EL (cell line): Measurements from ENCODE around the gene ANKFY1.
"Not testable (repeated sequence)": the region's sequence is repeated elsewhere in the genome, so short reads cannot be mapped to it uniquely, and the experiment has no call there.

Experiments used
- DNase-seq: peaks from one replicate; pipeline ENCODE4 v3.0.0-alpha.2; 2016

The ANKFY1 gene

DNA sequence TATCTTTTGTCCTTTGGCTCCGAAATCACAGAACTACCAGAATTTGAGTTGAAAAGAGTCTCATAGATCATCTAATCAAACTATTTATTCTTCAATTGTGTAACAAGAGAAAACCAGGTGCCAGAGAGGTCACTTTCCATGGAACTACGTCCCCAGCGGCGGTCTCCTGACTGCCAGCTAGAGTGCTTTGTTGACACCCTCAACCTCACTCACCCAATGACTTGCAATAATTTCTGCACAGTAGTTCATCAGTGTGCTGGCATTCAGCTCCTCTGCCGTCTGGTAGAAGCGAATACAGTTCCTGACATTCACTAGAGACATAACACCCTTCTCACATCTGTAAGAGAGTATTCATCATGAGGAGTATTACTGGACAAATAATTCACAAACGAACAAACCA is 54.2 kb downstream of the ANKFY1 start:
- DNase-seq = no peak

DNA sequence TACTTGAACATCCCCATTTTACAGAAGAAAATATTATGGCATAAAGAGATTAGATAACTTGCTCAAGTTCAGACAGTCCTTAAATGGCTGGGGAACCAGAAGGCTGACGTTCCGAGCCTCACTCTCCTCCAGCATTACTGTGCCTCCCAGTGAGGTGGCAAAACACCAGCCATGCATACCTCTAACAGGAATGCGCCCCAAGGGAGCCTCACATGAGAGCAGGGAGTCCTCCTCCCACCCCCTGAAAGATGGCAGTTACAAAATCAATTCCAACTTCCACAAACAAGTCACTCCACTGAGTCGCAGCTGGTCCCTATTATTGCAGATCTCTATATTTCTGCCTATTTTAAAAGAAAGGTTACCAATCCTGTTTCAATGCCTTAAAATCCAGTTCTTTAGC is 55.5 kb downstream of the ANKFY1 start:
- DNase-seq = no peak

DNA sequence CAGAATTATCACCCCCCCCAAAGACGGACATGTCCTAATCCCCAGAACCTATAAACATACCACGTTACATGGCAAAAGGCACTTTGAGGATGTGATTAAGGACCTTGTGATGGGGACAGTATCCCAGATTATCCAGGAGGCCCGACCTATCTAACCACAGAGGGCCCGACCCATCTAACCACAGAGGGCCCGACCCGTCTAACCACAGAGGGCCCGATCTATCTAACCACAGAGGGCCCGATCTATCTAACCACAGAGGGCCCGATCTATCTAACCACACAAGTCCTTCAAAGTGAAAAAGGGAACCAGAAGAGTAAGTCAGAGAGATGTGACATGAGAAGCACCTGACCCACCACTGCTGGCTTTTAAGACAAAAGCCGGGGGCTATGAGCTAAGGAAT is 56.8 kb downstream of the ANKFY1 start:
- peak; percentile 56 for DNase-seq

GRCh38 chr17:4205917-4206316 is 57.9 kb downstream of the ANKFY1 start:
- DNase-seq = no peak

- DNase-seq = peak; percentile 89
Measured at GRCh38 chr17:4204710-4205173, 59.0 kb downstream of the ANKFY1 start.

DNA sequence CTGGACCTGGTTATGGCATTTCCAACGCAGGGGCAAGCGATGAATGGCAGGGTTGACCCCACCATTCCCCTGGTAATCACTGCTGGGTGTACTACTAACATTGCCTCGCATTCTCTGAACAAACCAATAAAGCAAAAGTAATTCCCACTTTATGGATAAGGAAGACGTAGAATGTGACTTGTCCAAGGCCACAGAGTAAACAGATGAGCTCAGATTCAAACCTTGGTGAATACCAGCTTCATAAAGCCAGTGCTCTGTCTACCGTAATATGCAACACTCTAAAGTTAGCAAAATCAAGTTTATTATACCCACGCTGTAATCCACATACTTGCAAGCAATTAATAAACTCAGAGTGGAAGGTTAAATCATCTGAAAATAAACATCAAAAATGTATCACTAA is 59.6 kb downstream of the ANKFY1 start:
- no peak for DNase-seq

GRCh38 chr17:4201226-4201625 is 62.6 kb downstream of the ANKFY1 start:
- DNase-seq = peak; percentile 25

- DNase-seq = peak; percentile 45
Measured at GRCh38 chr17:4199818-4200402, 63.9 kb downstream of the ANKFY1 start.

- DNase-seq = no peak
Measured at GRCh38 chr17:4198995-4199394, 64.8 kb downstream of the ANKFY1 start.

GRCh38 chr17:4195306-4195705 is 68.5 kb downstream of the ANKFY1 start:
- peak; percentile 83 for DNase-seq

DNA sequence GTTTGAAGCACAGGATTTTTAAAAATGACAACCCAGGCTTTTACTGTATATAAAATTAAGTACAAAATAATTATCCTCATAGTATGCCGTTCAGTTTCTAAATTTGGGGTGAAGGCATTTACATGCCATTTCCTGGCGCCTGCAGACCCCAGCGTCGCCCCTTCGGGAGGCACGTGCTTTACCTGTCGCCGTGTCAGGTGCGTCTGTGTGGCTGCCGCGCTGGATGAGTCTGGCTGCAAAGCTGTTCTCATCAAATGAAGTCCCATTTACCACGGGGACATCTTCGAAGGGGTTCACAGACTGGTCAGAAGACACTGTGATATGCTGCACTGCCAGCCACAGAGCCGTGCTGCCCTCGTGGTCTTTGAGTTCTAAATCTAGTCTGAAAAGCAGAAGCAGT is 69.0 kb downstream of the ANKFY1 start:
- no peak for DNase-seq

GRCh38 chr17:4190791-4191190 is 73.0 kb downstream of the ANKFY1 start:
- DNase-seq = not testable (repeated sequence)

DNA sequence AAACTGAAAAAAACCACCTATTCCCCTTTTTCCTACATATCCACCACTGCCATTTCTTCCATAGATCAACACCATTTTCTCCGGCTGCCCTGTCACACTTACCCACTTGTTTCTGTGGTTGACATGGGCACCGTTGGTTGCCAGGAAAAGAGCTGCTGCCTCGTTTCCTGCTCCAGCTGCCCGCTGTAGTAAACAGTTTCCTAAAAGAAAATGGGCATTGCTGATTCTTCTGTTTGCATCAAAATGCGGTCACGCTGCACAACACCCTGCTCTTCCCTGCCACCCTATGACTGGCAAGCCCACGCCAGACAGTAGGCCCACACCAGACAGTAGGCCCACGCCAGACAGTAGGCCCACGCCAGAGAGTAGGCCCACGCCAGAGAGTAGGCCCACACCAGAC is 74.5 kb downstream of the ANKFY1 start:
- DNase-seq = no peak

DNA sequence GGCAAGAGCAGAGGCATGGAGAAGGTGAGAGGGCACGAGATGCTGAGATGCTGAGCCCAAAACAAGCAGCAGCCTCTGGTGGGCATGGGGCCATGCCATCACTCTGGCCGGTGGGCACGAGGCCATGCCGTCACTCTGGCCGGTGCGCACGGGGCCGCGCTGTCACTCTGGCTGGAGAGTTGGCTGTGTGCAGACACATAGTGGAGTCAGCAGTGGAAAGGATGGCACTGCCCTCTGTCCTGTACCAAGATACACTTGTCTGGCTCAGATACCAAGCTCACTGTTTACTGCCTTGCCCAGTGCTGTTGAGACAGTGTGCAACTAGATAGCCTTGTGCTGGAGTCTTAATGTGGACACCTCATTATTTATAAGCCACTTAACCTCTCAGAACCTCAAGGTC is 75.7 kb downstream of the ANKFY1 start:
- no peak for DNase-seq

DNA sequence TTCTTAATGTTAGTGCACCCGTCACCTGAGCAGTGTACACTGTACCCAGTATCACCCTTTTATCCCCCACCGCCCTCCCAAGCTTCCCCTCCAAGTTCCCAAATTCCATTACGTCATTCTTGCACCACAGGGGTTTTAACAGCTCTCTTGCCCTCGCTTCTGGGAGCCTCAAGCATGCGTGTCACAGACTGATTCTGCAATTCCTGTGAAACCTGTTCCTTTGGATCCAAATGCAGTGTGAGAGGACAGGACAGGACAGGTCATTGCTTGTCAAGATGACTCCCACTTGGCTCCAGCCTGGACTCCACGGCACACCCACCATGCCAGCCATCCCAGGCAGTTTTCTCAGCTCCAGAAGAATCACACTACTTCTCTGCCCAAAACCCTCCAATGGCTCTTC is 76.7 kb downstream of the ANKFY1 start:
- DNase-seq = no peak

GRCh38 chr17:4186357-4186881 is 77.4 kb downstream of the ANKFY1 start:
- DNase-seq = no peak

DNA sequence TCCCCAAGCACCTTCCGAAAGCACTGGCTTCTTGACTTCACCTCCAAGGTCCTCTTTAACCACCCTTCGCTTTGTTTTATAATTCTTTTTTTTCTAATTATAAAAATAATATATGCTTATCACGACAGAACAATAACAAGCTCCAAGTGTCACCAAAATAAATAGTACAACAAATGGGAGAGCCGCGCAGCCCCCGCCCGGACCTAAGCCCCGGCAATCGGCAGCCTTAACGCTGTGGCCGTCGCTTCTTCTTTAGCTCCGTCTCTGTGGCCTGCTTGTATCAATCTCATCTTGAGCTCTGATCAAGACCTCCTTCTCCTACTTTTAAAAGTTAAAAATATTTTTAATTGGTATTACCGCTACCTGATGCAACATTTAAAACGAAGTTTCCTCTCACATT is 78.1 kb downstream of the ANKFY1 start:
- no peak for DNase-seq

GRCh38 chr17:4184811-4185210 is 79.0 kb downstream of the ANKFY1 start:
- no peak for DNase-seq

- no peak for DNase-seq
Measured at GRCh38 chr17:4182043-4182442, 81.7 kb downstream of the ANKFY1 start.

GRCh38 chr17:4180791-4181190 is 83.0 kb downstream of the ANKFY1 start:
- DNase-seq = no peak

DNA sequence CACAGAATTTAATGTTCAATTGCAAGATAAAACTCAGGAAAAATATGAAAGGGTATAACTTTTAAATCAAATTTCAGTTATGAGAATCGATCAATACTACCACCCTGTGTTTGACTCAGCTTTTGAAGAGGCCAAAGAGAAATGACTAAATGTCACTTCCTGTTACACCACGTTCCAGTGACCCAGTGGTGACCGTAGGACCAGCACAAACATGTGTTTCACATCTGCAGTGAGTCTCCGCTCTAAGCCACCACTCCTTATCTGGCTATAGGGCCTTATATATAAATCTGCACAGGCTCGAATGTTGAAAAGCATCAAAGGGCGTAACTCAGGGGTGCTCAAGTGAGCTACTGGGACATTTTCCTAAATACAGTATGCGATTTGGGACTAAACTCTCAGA is 84.7 kb downstream of the ANKFY1 start:
- peak; percentile 21 for DNase-seq

GRCh38 chr17:4178651-4179050 is 85.1 kb downstream of the ANKFY1 start:
- no peak for DNase-seq

- no peak for DNase-seq
Measured at GRCh38 chr17:4177806-4178205, 86.0 kb downstream of the ANKFY1 start.

- DNase-seq = no peak
Measured at GRCh38 chr17:4176808-4177472, 86.8 kb downstream of the ANKFY1 start.
